Fibroblast of mammary gland (primary cell): ENCODE results near the gene SPACA5.

Experiments
- DNase-seq: peaks from one replicate; pipeline ENCODE4 v3.0.0-alpha.2; 2010; ENCODE audit warnings: low read depth
- H3K4me3 ChIP-seq: 2 replicates; pipeline ENCODE4 v1.5.1; 2011; ENCODE audit warnings: low read depth, mild to moderate bottlenecking, low read length, moderate library complexity; ENCODE audit not compliant: control insufficient read depth
- CTCF ChIP-seq: conservative IDR thresholded peaks from 2 replicates; pipeline ENCODE4 v1.5.1; 2011; ENCODE audit warnings: low read depth, low read length, inconsistent platforms; ENCODE audit not compliant: control insufficient read depth, insufficient read depth

Gene SPACA5

GRCh38 chrX:48045410-48046311 is 38.9 kb downstream of the SPACA5 start:
- no peak for TF ChIP-seq CTCF
- no peak overlapping the region for H3K4me3 ChIP-seq
- DNase-seq, result peak; percentile 89

- H3K4me3 ChIP-seq, result no peak overlapping the region
- DNase-seq, result no peak
- TF ChIP-seq CTCF, result no peak
These were observed 40.1 kb downstream of the SPACA5 start for GRCh38 chrX:48046846-48047245.

- no peak overlapping the region for H3K4me3 ChIP-seq
- TF ChIP-seq CTCF, result no peak
- DNase-seq, result no peak
These were observed 52.0 kb downstream of the SPACA5 start for GRCh38 chrX:48058621-48059295.

- no peak overlapping the region for H3K4me3 ChIP-seq
- TF ChIP-seq CTCF, result no peak
- no peak for DNase-seq
These were observed 52.5 kb downstream of the SPACA5 start for GRCh38 chrX:48059296-48059639.
